RWPE1 (cell line): ENCODE measurements around the gene C8B.

Source experiments
- CTCF ChIA-PET: fragments of 350-600 bp; sonication (Branson Sonifier 250); formaldehyde crosslinking; extraction: SDS; loops from one replicate; lab custom pipeline; 2021; lab: Yijun Ruan, JAX
- POLR2A ChIA-PET: fragments of 400-600 bp; formaldehyde crosslinking; extraction: SDS; loops from one replicate; lab custom pipeline; 2020; ENCODE audit warnings: antibody characterized with exemption; ENCODE audit not compliant: low non-redundant PET; lab: Yijun Ruan, JAX
- DNase-seq: peaks from one replicate; pipeline ENCODE4 v3.0.0; 2012; ENCODE audit warnings: low spot score
- H3K27ac ChIP-seq: fragments of 450-650 bp; 2 replicates; pipeline ENCODE4 v1.5.1; 2017
- CTCF ChIP-seq: fragments of 450-650 bp; conservative IDR thresholded peaks from 2 replicates; pipeline ENCODE4 v1.5.1; 2017; ENCODE audit warnings: low read depth, mild to moderate bottlenecking

Gene C8B

GRCh38 chr1:57007472-57007871 lies 41.7 kb upstream of the C8B start:
- no peak for TF ChIP-seq CTCF
- H3K27ac ChIP-seq, result no peak overlapping the region
- DNase-seq, result no peak
- ChIA-PET POLR2A (no interaction called here), CTCF (interaction anchor here (0.7 kb wide), 1 partner anchor 134 kb away, joined by 4 read pairs; no protein-coding TSS in a partner anchor)

- POLR2A ChIA-PET, result no interaction called here
- CTCF ChIA-PET, result interaction anchor here (0.7 kb wide), 1 partner anchor 128 kb away, joined by 5 read pairs; no protein-coding TSS in a partner anchor
- DNase-seq, result no peak
- no peak overlapping the region for H3K27ac ChIP-seq
- no peak for TF ChIP-seq CTCF
These were observed 37.8 kb upstream of the C8B start for GRCh38 chr1:57003398-57004139.

- TF ChIP-seq CTCF, result no peak
- H3K27ac ChIP-seq, result no peak overlapping the region
- no peak for DNase-seq
- ChIA-PET POLR2A (no interaction called here), CTCF (no interaction called here)
These were observed 29.7 kb upstream of the C8B start for GRCh38 chr1:56995414-56996100.

GRCh38 chr1:56993475-56993874 lies 27.7 kb upstream of the C8B start:
- ChIA-PET CTCF (no interaction called here), POLR2A (no interaction called here)
- no peak for DNase-seq

GRCh38 chr1:56992318-56993125 lies 26.7 kb upstream of the C8B start:
- ChIA-PET POLR2A (no interaction called here), CTCF (no interaction called here)
- H3K27ac ChIP-seq, result no peak overlapping the region
- TF ChIP-seq CTCF, result no peak
- no peak for DNase-seq

More at GRCh38 chr1:56993475-56993874, 27.7 kb upstream of the C8B start:
- no peak for TF ChIP-seq CTCF
- H3K27ac ChIP-seq, result no peak overlapping the region

- POLR2A ChIA-PET, result no interaction called here
- DNase-seq, result no peak
- TF ChIP-seq CTCF, result no peak
- CTCF ChIA-PET, result no interaction called here
- no peak overlapping the region for H3K27ac ChIP-seq
These were observed 25.8 kb upstream of the C8B start for GRCh38 chr1:56991576-56991975.
